Caco-2 (cell line): ENCODE results near the gene LTBP2. TPM values are rescaled to one million over a fixed set of nuclear protein-coding genes. Genes with fewer than 3 reads are reported as not detected.

ENCODE experiments used
- BruUV-seq: library from RNA; stranded (reverse); fragments of 400-500 nt; replicated peaks from 2 replicates; lab custom pipeline; 2021; lab: Mats Ljungman, UMichigan
- CTCF ChIA-PET: fragments of 300-600 bp; sonication (Branson Sonifier 250); formaldehyde crosslinking; loops from one replicate; lab custom pipeline; 2022; ENCODE audit warnings: antibody characterized with exemption; lab: Charles Lee
- POLR2A ChIA-PET: fragments of 300-600 bp; sonication (Branson Sonifier 250); formaldehyde crosslinking; loops from one replicate; lab custom pipeline; 2022; ENCODE audit warnings: antibody characterized with exemption; lab: Charles Lee
- DNase-seq, 2 experiments: peaks; one replicate each; pipeline versions ENCODE4 v3.0.0 to v3.0.0-alpha.2; 2020 to 2022
- H3K27me3 ChIP-seq: replicated peaks from 2 replicates; pipeline ENCODE4 v1.6.0; 2011; ENCODE audit warnings: low read length; ENCODE audit not compliant: control insufficient read depth, insufficient read depth
- H3K36me3 ChIP-seq: 2 replicates; pipeline ENCODE4 v1.5.1; 2011; ENCODE audit warnings: low read length; ENCODE audit not compliant: control insufficient read depth, insufficient read depth
- H3K4me1 ChIP-seq: fragments of 250-450 bp; sonication (Bioruptor Pico); 2 replicates; pipeline ENCODE4 v1.5.1; 2020; ENCODE audit warnings: mild to moderate bottlenecking
- H3K4me3 ChIP-seq: 2 replicates; pipeline ENCODE4 v1.5.1; 2011; ENCODE audit warnings: low read depth, mild to moderate bottlenecking, control low read depth, low read length
- H3K9me3 ChIP-seq: fragments of 250-450 bp; sonication (Bioruptor Pico); 2 replicates; pipeline ENCODE4 v1.5.1; 2020; ENCODE audit warnings: mild to moderate bottlenecking, moderate library complexity
- H3K27ac Mint-ChIP-seq: one replicate; pipeline ENCODE4 v1.8.0; 2022; ENCODE audit warnings: mixed read lengths; ENCODE audit not compliant: unreplicated experiment
- H3K27me3 Mint-ChIP-seq: one replicate; pipeline ENCODE4 v1.8.0; 2022; ENCODE audit warnings: mixed read lengths; ENCODE audit not compliant: insufficient read depth, unreplicated experiment
- H3K36me3 Mint-ChIP-seq: one replicate; pipeline ENCODE4 v1.8.0; 2022; ENCODE audit warnings: mild to moderate bottlenecking, mixed read lengths; ENCODE audit not compliant: insufficient read depth, unreplicated experiment
- H3K4me1 Mint-ChIP-seq: one replicate; pipeline ENCODE4 v1.8.0; 2022; ENCODE audit warnings: low read depth, mixed read lengths; ENCODE audit not compliant: unreplicated experiment
- H3K4me3 Mint-ChIP-seq: one replicate; pipeline ENCODE4 v1.8.0; 2022; ENCODE audit warnings: mild to moderate bottlenecking, moderate library complexity, mixed read lengths; ENCODE audit not compliant: unreplicated experiment
- H3K9me3 Mint-ChIP-seq: one replicate; pipeline ENCODE4 v1.8.0; 2022; ENCODE audit warnings: mixed read lengths; ENCODE audit not compliant: unreplicated experiment
- intact Hi-C: fragments of 100-400 bp; cut with micrococcal nuclease; formaldehyde crosslinking; loops from one replicate; pipeline ENCODE4 v1.10.0; 2022; ENCODE audit not compliant: unreplicated experiment
- total RNA-seq: library from RNA; stranded (reverse); gene quantifications from 2 replicates; pipeline ENCODE4 v1.2.3, GENCODE V29; 2022
- TF ChIP-seq, protein P1 (sequence below), 2 experiments: fragments of 200-600 bp in 1 of 2; IDR thresholded peaks; 1 replicate in 1 of 2; 2 replicates in 1 of 2; pipeline versions ENCODE4 v1.5.1 to v1.8.0; 2011 to 2022; ENCODE audit warnings: antibody characterized with exemption in 1 of 2, control low read depth in 1 of 2, inconsistent platforms in 1 of 2, low read depth in 1 of 2, low read length in 1 of 2, mild to moderate bottlenecking in 1 of 2, moderate library complexity in 1 of 2; ENCODE audit not compliant: insufficient read depth in 1 of 2, severe bottlenecking in 1 of 2, unreplicated experiment in 1 of 2

LTBP2 gene
- total RNA-seq, 1 experiment from 2014 or later = 0.86 TPM

DNA sequence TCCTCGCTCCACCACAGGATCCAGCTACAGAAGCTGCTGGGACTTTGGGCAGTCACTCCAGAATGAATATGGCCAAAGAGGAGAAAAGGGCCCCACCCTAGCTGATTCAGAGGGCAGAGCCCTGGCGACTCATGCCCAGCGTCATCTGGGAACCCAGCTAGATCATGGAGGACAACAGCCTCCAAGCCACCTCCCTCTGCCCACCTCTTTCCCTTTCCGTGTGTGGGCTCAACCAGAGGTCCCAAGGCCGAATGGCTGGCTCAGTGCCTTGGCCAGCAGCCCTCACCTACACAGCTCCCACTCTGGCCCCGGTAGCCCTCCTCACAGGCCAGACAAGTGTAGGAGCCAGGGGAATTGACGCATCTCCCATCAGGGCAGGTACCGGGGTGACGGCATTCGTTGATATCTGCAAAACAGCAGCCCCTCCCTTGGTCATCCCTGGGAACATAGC lies 101.1 kb downstream of the LTBP2 start:
- no TSS peak for BruUV-seq
- no peak overlapping the region for H3K27ac Mint-ChIP-seq
- Histone ChIP-seq H3K9me3 (no peaks in the 10 kb centered on the region), H3K36me3 (no peaks in the 10 kb centered on the region), H3K27me3 (no peaks in the 10 kb centered on the region), H3K4me1 (no peaks in the 10 kb centered on the region), H3K4me3 (no peak overlapping the region)
- DNase-seq = no peak
- H3K9me3 Mint-ChIP-seq = no peaks in the 10 kb centered on the region
- intact Hi-C loops = no loop called here
- H3K4me1 Mint-ChIP-seq = no peaks in the 10 kb centered on the region
- no peak overlapping the region for H3K4me3 Mint-ChIP-seq
- no peaks in the 10 kb centered on the region for H3K36me3 Mint-ChIP-seq
- peaks cover 10% of the 10 kb centered on the region for H3K27me3 Mint-ChIP-seq
- ChIA-PET POLR2A (no interaction called here), CTCF (no interaction called here)
- TF ChIP-seq, protein P1, sequence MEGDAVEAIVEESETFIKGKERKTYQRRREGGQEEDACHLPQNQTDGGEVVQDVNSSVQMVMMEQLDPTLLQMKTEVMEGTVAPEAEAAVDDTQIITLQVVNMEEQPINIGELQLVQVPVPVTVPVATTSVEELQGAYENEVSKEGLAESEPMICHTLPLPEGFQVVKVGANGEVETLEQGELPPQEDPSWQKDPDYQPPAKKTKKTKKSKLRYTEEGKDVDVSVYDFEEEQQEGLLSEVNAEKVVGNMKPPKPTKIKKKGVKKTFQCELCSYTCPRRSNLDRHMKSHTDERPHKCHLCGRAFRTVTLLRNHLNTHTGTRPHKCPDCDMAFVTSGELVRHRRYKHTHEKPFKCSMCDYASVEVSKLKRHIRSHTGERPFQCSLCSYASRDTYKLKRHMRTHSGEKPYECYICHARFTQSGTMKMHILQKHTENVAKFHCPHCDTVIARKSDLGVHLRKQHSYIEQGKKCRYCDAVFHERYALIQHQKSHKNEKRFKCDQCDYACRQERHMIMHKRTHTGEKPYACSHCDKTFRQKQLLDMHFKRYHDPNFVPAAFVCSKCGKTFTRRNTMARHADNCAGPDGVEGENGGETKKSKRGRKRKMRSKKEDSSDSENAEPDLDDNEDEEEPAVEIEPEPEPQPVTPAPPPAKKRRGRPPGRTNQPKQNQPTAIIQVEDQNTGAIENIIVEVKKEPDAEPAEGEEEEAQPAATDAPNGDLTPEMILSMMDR (IDR thresholded peaks at IDR 0.05; ENCODE audit: insufficient read depth in 1 of 2, low read depth in 1 of 2, low read length in 1 of 2, severe bottlenecking in 1 of 2, unreplicated experiment in 1 of 2) = no peak

DNA sequence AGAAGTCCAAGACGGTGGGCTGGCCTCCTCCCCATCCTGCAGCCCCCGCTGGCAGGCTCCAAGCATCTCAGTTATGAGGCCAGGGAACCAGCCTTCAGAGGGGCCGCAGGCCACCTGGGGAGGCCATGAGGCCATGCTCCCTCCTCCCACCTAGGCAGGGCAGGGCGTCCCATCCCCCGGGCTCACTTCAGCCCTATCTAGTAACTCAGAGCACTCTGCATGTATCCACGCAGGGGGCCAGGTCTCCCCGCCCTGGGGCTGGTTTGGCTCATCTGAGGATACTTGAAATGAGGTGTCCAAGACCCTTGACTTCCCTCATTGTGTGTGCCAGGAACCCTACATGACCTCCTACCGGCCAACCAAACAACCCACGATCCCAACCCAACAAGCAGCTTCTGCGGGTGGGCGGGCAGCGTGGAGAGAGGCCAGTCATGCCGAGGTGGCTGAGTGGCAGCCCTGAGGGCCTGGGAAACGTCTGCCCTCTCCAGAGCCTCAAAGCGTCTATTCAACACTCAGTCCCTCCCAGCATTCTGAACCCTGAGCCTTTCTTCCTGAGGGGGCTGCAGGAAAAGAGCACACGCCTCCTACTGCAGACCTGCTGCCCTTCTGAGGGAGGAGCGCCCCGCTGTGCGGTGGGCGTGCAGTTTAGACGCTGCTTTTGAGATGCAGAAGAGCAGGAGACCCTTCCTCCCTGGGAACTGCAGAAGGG lies 101.7 kb downstream of the LTBP2 start:
- Mint-ChIP-seq H3K27ac (no peak overlapping the region), H3K4me1 (no peaks in the 10 kb centered on the region), H3K9me3 (no peaks in the 10 kb centered on the region), H3K27me3 (peaks cover 10% of the 10 kb centered on the region), H3K4me3 (no peak overlapping the region), H3K36me3 (no peaks in the 10 kb centered on the region)
- intact Hi-C loops = no loop called here
- BruUV-seq = no TSS peak
- ChIA-PET CTCF (no interaction called here), POLR2A (no interaction called here)
- Histone ChIP-seq H3K9me3 (no peaks in the 10 kb centered on the region), H3K27me3 (no peaks in the 10 kb centered on the region), H3K36me3 (no peaks in the 10 kb centered on the region), H3K4me3 (no peak overlapping the region), H3K4me1 (no peaks in the 10 kb centered on the region)
- peak in 1 of 2 experiments; percentile 14 for DNase-seq
- TF ChIP-seq, protein P1 (IDR thresholded peaks at IDR 0.05; ENCODE audit: insufficient read depth in 1 of 2, low read depth in 1 of 2, low read length in 1 of 2, severe bottlenecking in 1 of 2, unreplicated experiment in 1 of 2) = no peak

DNA sequence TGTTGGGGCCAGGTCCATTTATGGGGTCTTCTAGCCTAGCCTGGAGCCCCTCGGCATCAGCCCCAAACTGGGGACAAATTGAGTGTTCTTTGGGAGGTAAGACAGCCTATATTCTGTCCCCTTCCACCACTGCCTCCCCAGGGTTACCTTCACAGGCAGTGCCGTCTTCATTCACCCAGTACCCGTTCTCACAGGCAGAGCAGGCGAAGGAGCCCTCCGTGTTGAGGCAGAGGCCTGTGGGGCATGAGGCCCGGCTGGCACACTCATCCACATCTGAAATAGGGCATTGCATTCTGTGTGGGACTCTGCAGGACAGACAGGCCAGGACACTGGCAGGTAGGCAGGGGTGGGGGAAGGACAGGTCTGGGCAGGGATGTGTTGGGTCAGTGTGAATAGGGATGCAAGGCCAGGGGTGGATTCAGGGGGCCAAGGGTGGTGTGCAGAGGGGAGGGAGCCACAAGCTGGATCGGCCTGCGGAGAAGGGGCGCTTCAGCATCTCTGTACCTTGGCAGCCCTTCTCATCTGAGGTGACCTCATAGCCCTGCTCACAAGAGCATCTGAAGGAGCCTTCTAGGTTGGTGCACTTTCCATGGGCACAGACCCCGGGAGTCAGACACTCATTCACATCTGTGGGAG lies 102.3 kb downstream of the LTBP2 start:
- H3K27ac Mint-ChIP-seq = no peak overlapping the region
- BruUV-seq = no TSS peak

More for the DNA sequence above, 102.3 kb downstream of the LTBP2 start:
- Histone ChIP-seq H3K27me3 (no peaks in the 10 kb centered on the region), H3K4me3 (no peak overlapping the region), H3K36me3 (no peaks in the 10 kb centered on the region), H3K4me1 (no peaks in the 10 kb centered on the region), H3K9me3 (no peaks in the 10 kb centered on the region)
- no peak for DNase-seq
- Mint-ChIP-seq H3K4me1 (no peaks in the 10 kb centered on the region), H3K9me3 (no peaks in the 10 kb centered on the region), H3K36me3 (no peaks in the 10 kb centered on the region), H3K27me3 (peaks cover 10% of the 10 kb centered on the region), H3K4me3 (no peak overlapping the region)
- POLR2A ChIA-PET = no interaction called here
- CTCF ChIA-PET = interaction anchor here (1.0 to 1.6 kb wide), 3 partner anchors 15 to 17 kb away, joined by 3 to 7 read pairs (median 3); partner anchors contain the start of genes ISCA2 and NPC2
- intact Hi-C loops = no loop called here
- TF ChIP-seq, protein P1 (IDR thresholded peaks at IDR 0.05; ENCODE audit: insufficient read depth in 1 of 2, low read depth in 1 of 2, low read length in 1 of 2, severe bottlenecking in 1 of 2, unreplicated experiment in 1 of 2) = no peak
